ENCODE measurements around the gene BAIAP2. TPM values are rescaled to one million over a fixed set of nuclear protein-coding genes. Genes with fewer than 3 reads are reported as not detected.
A peak's percentile ranks its signal among the peaks of the same experiment; 100 is the strongest.

The BAIAP2 gene
- total RNA-seq, 6 experiments from 2014 or later, result 30.8 to 47.4 (median 35.9) TPM

GRCh38 chr17:81046770-81047359 lies 11.9 kb downstream of the BAIAP2 start:
- peaks cover 25% of the 10 kb centered on the region for H3K4me1 Mint-ChIP-seq (ENCODE audit: low read depth)
- H3K9me3 Mint-ChIP-seq, result no peaks in the 10 kb centered on the region
- H3K4me3 Mint-ChIP-seq, result no peak overlapping the region
- no peak for DNase-seq
- TF ChIP-seq CTCF (IDR thresholded peaks at IDR 0.05), result no peak
- H3K27me3 Mint-ChIP-seq (ENCODE audit: insufficient read depth), result peaks cover 8% of the 10 kb centered on the region
- H3K27ac Mint-ChIP-seq, result no peak overlapping the region
- H3K36me3 Mint-ChIP-seq (ENCODE audit: low read depth), result peaks cover 5% of the 10 kb centered on the region; the same call in 1 of the 2 replicates

- TF ChIP-seq CTCF (IDR thresholded peaks at IDR 0.05), result no peak
- no peaks in the 10 kb centered on the region for H3K9me3 Mint-ChIP-seq
- peaks cover 5% of the 10 kb centered on the region; the same call in 1 of the 2 replicates for H3K36me3 Mint-ChIP-seq (ENCODE audit: low read depth)
- peaks cover 18% of the 10 kb centered on the region for H3K4me1 Mint-ChIP-seq (ENCODE audit: low read depth)
- H3K27ac Mint-ChIP-seq, result no peak overlapping the region
- no peak overlapping the region for H3K4me3 Mint-ChIP-seq
- H3K27me3 Mint-ChIP-seq (ENCODE audit: insufficient read depth), result peaks cover 8% of the 10 kb centered on the region
- DNase-seq, result no peak
Measured at GRCh38 chr17:81048827-81049371, 13.9 kb downstream of the BAIAP2 start.

- no peaks in the 10 kb centered on the region for H3K9me3 Mint-ChIP-seq
- TF ChIP-seq CTCF (IDR thresholded peaks at IDR 0.05), result no peak
- H3K27me3 Mint-ChIP-seq (ENCODE audit: insufficient read depth), result peaks cover 6% of the 10 kb centered on the region
- no peak overlapping the region for H3K27ac Mint-ChIP-seq
- H3K36me3 Mint-ChIP-seq (ENCODE audit: low read depth), result peaks cover 3% of the 10 kb centered on the region; the same call in 1 of the 2 replicates
- peaks cover 13% of the 10 kb centered on the region for H3K4me1 Mint-ChIP-seq (ENCODE audit: low read depth)
- no peak for DNase-seq
- no peak overlapping the region for H3K4me3 Mint-ChIP-seq
Measured at GRCh38 chr17:81049372-81049911, 14.5 kb downstream of the BAIAP2 start.

- no peaks in the 10 kb centered on the region for H3K9me3 Mint-ChIP-seq
- no peaks in the 10 kb centered on the region for H3K36me3 Mint-ChIP-seq (ENCODE audit: low read depth)
- DNase-seq, result no peak
- no peak overlapping the region for H3K27ac Mint-ChIP-seq
- H3K4me1 Mint-ChIP-seq (ENCODE audit: low read depth), result peaks cover 6% of the 10 kb centered on the region
- peaks cover 1% of the 10 kb centered on the region for H3K27me3 Mint-ChIP-seq (ENCODE audit: insufficient read depth)
- no peak overlapping the region for H3K4me3 Mint-ChIP-seq
- TF ChIP-seq CTCF (IDR thresholded peaks at IDR 0.05), result no peak
Measured at GRCh38 chr17:81049973-81050551, 15.1 kb downstream of the BAIAP2 start.

GRCh38 chr17:81050645-81051625 lies 16.0 kb downstream of the BAIAP2 start:
- Mint-ChIP-seq H3K27me3 (ENCODE audit: insufficient read depth) (no peaks in the 10 kb centered on the region; the same call in none of the 2 replicates), H3K4me1 (ENCODE audit: low read depth) (no peaks in the 10 kb centered on the region), H3K36me3 (ENCODE audit: low read depth) (no peaks in the 10 kb centered on the region), H3K9me3 (no peaks in the 10 kb centered on the region), H3K27ac (peak overlapping the region; percentile 40; the same call in 1 of the 2 replicates), H3K4me3 (no peak overlapping the region)
- TF ChIP-seq CTCF (IDR thresholded peaks at IDR 0.05), result no peak
- no peak for DNase-seq
